ENCODE data around the gene AGBL4. TPM values are rescaled to one million over a fixed set of nuclear protein-coding genes. Genes with fewer than 3 reads are reported as not detected.

The AGBL4 gene
- polyA plus RNA-seq, 3 donors, result 0.93 to 1.3 (median 1.2) TPM

DNA sequence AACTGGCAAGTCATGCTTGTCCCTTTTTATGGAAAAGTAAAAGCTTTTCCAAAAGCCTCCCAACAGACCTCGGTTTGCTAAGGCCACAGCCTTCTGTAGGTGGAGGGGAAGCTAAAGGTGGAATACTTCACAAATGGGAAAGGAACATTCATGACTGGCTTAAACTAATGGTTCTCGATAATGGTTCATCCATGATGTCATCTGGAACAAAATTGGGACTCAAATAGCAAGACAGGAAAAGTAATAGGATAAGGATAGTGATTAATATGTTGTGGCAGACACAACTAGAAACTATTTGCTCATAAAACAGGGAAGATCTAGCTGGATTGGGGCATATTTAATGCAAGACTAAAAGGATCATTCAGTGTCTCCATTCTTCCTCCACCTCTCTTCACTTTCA, 1535.0 kb downstream of the AGBL4 start:
- no peak for DNase-seq

Other genes starting within 250 kb of the AGBL4 start
- gene ELAVL4, start 85.0 kb upstream of the AGBL4 start, polyA plus RNA-seq (ENCODE audit: insufficient read length in 3 of 3), result 1 to 10 TPM; 1.4 to 4.4 (median 3.9) TPM

Measured in renal pelvis (tissue), 4 donors.